Right cardiac atrium (tissue), 5 donors: ENCODE measurements around the gene AKR7A3. TPM values are rescaled to one million over a fixed set of nuclear protein-coding genes. Genes with fewer than 3 reads are reported as not detected.

Source experiments
- ATAC-seq, 2 donors: fragments of 200-7000 bp; cut with Tn5 transposase; one replicate each; pipeline versions ENCODE4 v1.8.0 to v1.9.1; 2020; ENCODE audit warnings: moderate library complexity in 2 of 2, mild to moderate bottlenecking in 1 of 2
- DNase-seq, 3 donors: peaks; one replicate each; pipeline ENCODE4 v3.0.0-alpha.2; 2020
- H3K27ac ChIP-seq: one replicate; pipeline ENCODE4 v1.5.1; 2013; ENCODE audit warnings: mild to moderate bottlenecking, low read length, control low read depth, moderate library complexity
- H3K27me3 ChIP-seq: one replicate; pipeline ENCODE4 v1.6.1; 2013; ENCODE audit not compliant: control insufficient read depth, insufficient read depth
- H3K4me1 ChIP-seq: one replicate; pipeline ENCODE4 v1.6.1; 2013; ENCODE audit warnings: low read length; ENCODE audit not compliant: control insufficient read depth, insufficient read depth
- H3K4me3 ChIP-seq: one replicate; pipeline ENCODE4 v1.5.1; 2013; ENCODE audit warnings: low read length, control low read depth
- H3K9me3 ChIP-seq: one replicate; pipeline ENCODE4 v1.6.1; 2013; ENCODE audit warnings: low read length; ENCODE audit not compliant: control insufficient read depth
- WGBS: extraction: QIAGEN DNeasy Blood & Tissue Kit; methylation state at CpG from one replicate; pipeline ENCODE4 v1.1.7; 2013; 5-methylcytosine and 5-hydroxymethylcytosine counted together
- intact Hi-C, 4 donors: fragments of 100-400 bp; cut with DNase I; formaldehyde crosslinking; loops; one replicate each; pipeline versions ENCODE4 v1.11.0 to v1.14.0; 2022 to 2023
- polyA plus RNA-seq: library from polyadenylated mRNA; stranded (reverse); fragments of 200-250 nt; gene quantifications from one replicate; pipeline ENCODE4 v1.2.3, GENCODE V29; 2013
- total RNA-seq, 4 donors: library from RNA; stranded (reverse); fragmentation: NEBNext Ultra II Directional; extraction: Animal tissue kit (Norgen Biotek cat#: 25700); gene quantifications; one replicate each; pipeline ENCODE4 v1.2.1, GENCODE V29; 2021
- donor health status: healthy with polysubstance abuse.
- donor health status: DM: no; HTN: yes; CAD: no.
- donor health status: DM: no; HTN: no; CAD: no.
- donor health status: DM: no; HTN: yes; CAD: no; lungs with severe emphysema.
- donor health status: DM: yes; HTN: yes; CAD: no.

AKR7A3 gene
- total and polyA plus RNA-seq, 5 donors, result 0.17 to 0.26 (median 0.21) TPM; not detected in 1

GRCh38 chr1:19240673-19241538 is 47.7 kb downstream of the AKR7A3 start:
- H3K9me3 ChIP-seq, result no peaks in the 10 kb centered on the region
- H3K27ac ChIP-seq, result peak overlapping the region; percentile 39
- ATAC-seq, result peak; percentile 85 to 86
- no peaks in the 10 kb centered on the region for H3K27me3 ChIP-seq
- no peaks in the 10 kb centered on the region for H3K4me1 ChIP-seq
- peak; percentile 43 to 79 (median 74) for DNase-seq
- intact Hi-C loops, result no loop called here
- H3K4me3 ChIP-seq, result no peak overlapping the region
- 67% methylated on average over 7 of the region's 7 CpGs for WGBS

GRCh38 chr1:19239876-19240275 is 48.7 kb downstream of the AKR7A3 start:
- no peaks in the 10 kb centered on the region for H3K4me1 ChIP-seq
- 89% methylated on average over 7 of the region's 7 CpGs for WGBS
- DNase-seq (no peak), ATAC-seq (no peak)
- no peak overlapping the region for H3K27ac ChIP-seq
- H3K27me3 ChIP-seq, result no peaks in the 10 kb centered on the region
- no peak overlapping the region for H3K4me3 ChIP-seq
- intact Hi-C loops, result loop anchor here in 1 of 4 donors (10.0 kb wide), 1 partner anchor 65 kb away; no protein-coding TSS in a partner anchor
- no peaks in the 10 kb centered on the region for H3K9me3 ChIP-seq

GRCh38 chr1:19234224-19234623 is 54.3 kb downstream of the AKR7A3 start:
- DNase-seq, result no peak
- intact Hi-C loops, result loop anchor here in 1 of 4 donors (10.0 kb wide), 1 partner anchor 59 kb away; no protein-coding TSS in a partner anchor
- WGBS, result 96% methylated on average over 3 of the region's 3 CpGs

More at GRCh38 chr1:19234224-19234623, 54.3 kb downstream of the AKR7A3 start:
- Histone ChIP-seq H3K27ac (no peak overlapping the region), H3K4me3 (no peak overlapping the region), H3K4me1 (no peaks in the 10 kb centered on the region), H3K27me3 (no peaks in the 10 kb centered on the region), H3K9me3 (no peaks in the 10 kb centered on the region)
- ATAC-seq, result no peak

Other genes starting within 250 kb of the AKR7A3 start
- 10 to 100 TPM; 48.9 to 70.3 (median 63.7) TPM for gene UBR4, start 78.5 kb downstream of the AKR7A3 start, total RNA-seq
- gene UBR4, start 78.5 kb downstream of the AKR7A3 start, polyA plus RNA-seq, result 64.5 TPM
- 10 to 100 TPM; 25.9 to 31.9 (median 30.8) TPM for gene EMC1, start 37.2 kb downstream of the AKR7A3 start, total RNA-seq
- gene EMC1, start 37.2 kb downstream of the AKR7A3 start, polyA plus RNA-seq, result 11.5 TPM
- gene MRTO4, start 37.0 kb downstream of the AKR7A3 start, total RNA-seq, result 10 to 100 TPM; 10.1 to 21.1 (median 12.1) TPM
- gene MRTO4, start 37.0 kb downstream of the AKR7A3 start, polyA plus RNA-seq, result 14.8 TPM
- 10 to 100 TPM; 29.7 to 41.9 (median 40.0) TPM for gene AKR7A2, start 23.4 kb upstream of the AKR7A3 start, total RNA-seq
- 25.9 TPM for gene AKR7A2, start 23.4 kb upstream of the AKR7A3 start, polyA plus RNA-seq
- gene SLC66A1, start 23.6 kb upstream of the AKR7A3 start, total RNA-seq, result 1 to 10 TPM; 6.6 to 7.3 (median 7.2) TPM
- gene SLC66A1, start 23.6 kb upstream of the AKR7A3 start, polyA plus RNA-seq, result 9.2 TPM
- gene CAPZB, start 196.8 kb upstream of the AKR7A3 start, total RNA-seq, result 100 to 1,000 TPM; 226 to 255 (median 232) TPM
- 228 TPM for gene CAPZB, start 196.8 kb upstream of the AKR7A3 start, polyA plus RNA-seq